ENCODE results near the gene PAGE4.

DNA sequence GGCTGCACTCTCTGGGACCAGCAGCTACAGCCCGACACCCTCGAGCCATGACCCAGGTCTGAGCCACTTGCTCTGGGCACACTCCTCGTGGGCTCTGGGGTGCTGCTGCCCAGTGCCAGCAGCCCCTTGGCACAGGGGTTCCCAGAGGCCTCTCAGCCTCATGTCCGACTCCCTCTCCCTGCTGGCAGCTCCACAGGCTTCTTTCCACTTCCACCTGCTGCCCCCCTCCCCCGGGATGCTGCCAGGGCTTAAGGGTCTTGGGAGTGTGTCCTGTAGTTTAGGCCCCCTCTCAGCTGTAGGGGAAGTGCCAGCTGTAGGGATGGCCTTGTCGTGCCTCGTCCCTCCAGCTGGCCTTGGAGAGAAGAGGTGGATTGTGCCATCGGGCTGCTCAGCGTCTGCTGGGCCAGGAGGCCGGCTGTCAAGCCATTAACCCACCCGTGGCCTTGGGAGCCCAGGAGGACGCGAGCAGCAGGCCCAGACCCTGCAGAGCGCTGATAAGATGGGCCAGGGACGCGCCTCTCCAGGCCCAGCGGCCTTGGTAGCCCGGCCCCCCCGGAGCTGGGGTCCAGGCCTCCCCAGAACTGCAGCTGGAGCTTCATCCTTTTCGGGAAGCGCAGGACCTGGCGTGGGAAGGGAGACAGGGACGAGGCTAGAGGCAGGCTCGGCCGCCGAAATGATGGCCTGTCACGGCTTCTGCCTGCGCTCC is 49.2 kb downstream of the PAGE4 start:
- TF ChIP-seq TARDBP (IDR thresholded peaks at IDR 0.05) (no peak), FOXK2 (IDR thresholded peaks at IDR 0.05) (no peak), L3MBTL2 (conservative IDR thresholded peaks at IDR 0.05) (no peak), ARNT (IDR thresholded peaks at IDR 0.05) (no peak), FOXA1 (IDR thresholded peaks at IDR 0.05) (no peak), SUZ12 (IDR thresholded peaks at IDR 0.05) (no peak), FOXM1 (IDR thresholded peaks at IDR 0.05; ENCODE audit: borderline replicate concordance) (no peak)
